Measurements from ENCODE around the gene HDAC9.

- TF ChIP-seq, protein P1, sequence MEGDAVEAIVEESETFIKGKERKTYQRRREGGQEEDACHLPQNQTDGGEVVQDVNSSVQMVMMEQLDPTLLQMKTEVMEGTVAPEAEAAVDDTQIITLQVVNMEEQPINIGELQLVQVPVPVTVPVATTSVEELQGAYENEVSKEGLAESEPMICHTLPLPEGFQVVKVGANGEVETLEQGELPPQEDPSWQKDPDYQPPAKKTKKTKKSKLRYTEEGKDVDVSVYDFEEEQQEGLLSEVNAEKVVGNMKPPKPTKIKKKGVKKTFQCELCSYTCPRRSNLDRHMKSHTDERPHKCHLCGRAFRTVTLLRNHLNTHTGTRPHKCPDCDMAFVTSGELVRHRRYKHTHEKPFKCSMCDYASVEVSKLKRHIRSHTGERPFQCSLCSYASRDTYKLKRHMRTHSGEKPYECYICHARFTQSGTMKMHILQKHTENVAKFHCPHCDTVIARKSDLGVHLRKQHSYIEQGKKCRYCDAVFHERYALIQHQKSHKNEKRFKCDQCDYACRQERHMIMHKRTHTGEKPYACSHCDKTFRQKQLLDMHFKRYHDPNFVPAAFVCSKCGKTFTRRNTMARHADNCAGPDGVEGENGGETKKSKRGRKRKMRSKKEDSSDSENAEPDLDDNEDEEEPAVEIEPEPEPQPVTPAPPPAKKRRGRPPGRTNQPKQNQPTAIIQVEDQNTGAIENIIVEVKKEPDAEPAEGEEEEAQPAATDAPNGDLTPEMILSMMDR (IDR thresholded peaks at IDR 0.05 in 4 of 5, conservative IDR thresholded peaks at IDR 0.05 in 1 of 5): no peak
- no peak for TF ChIP-seq POLR2A (IDR thresholded peaks at IDR 0.05)
These were observed 1.5 kb downstream of the HDAC9 start for GRCh38 chr7:18497082-18497481.
